Hematopoietic multipotent progenitor cell treated with erythropoietin and hydrocortisone succinate and interleukin-3 and kit ligand, for 15 days (in vitro differentiated cells): ENCODE measurements around the gene TMEM35A.
"Not testable (repeated sequence)": the region's sequence is repeated elsewhere in the genome, so short reads cannot be mapped to it uniquely, and the experiment has no call there.

ENCODE experiments used
- DNase-seq: peaks from one replicate; pipeline ENCODE4 v3.0.0-alpha.2; 2015; ENCODE audit warnings: low spot score

Gene TMEM35A, protein sequence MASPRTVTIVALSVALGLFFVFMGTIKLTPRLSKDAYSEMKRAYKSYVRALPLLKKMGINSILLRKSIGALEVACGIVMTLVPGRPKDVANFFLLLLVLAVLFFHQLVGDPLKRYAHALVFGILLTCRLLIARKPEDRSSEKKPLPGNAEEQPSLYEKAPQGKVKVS

DNA sequence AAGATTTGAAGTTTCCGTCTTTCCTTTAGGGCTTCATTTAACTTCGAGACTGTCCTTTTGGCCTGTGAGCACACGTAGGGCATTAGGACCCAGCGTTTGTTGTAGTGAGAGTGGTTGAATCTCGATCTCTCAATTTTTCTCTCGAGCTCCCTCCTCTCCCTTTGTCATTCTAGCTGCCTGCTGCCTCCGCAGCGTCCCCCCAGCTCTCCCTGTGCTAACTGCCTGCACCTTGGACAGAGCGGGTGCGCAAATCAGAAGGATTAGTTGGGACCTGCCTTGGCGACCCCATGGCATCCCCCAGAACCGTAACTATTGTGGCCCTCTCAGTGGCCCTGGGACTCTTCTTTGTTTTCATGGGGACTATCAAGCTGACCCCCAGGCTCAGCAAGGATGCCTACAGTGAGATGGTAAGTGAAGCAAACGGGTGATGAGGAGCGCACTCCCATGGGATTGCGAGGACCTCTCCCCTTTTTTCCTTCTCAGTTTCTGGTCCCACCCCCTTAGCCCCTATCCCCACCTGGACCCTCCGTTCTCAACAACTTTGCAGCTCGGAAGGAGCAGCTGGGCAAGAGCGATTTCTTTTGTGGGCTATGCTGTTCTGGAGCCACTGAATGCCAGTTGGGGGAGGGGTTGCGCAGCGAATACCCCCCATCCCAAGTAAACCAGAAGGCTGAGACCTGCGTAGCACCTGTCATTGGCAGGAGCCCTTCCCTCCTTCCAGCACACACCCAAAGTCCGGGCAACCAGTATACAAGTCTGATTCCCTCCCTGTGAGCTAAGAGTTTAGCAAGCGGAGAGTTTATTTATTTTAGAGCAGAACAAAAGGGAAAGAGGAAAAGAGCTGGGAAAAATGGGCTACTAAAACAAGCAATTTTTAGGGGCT, at the start of gene TMEM35A:
Gene TMEM35A (plus strand): TSS at position 164 of the 883 bp plus-strand sequence. CDS start 124 bp downstream, at position 288.
- DNase-seq = no peak

DNA sequence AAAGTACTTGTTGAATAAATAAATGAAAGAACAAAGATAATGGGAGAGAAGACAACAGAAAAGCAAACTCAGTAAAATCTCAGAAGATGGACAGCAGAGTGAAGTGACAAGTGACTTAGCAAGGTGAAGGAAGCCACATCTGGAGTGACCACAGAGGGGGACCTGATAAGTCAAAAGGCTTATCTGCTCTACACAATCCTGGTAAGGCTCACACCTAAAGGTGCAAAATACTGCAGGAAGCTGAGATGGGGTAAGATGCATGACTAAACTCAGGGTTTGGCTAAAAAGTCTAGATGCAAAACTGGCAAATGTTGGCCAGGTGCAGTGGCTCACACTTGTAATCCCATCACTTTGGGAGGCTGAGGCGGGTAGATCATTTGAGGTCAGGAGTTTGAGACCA, 49.0 kb upstream of the TMEM35A start:
- no peak for DNase-seq

DNA sequence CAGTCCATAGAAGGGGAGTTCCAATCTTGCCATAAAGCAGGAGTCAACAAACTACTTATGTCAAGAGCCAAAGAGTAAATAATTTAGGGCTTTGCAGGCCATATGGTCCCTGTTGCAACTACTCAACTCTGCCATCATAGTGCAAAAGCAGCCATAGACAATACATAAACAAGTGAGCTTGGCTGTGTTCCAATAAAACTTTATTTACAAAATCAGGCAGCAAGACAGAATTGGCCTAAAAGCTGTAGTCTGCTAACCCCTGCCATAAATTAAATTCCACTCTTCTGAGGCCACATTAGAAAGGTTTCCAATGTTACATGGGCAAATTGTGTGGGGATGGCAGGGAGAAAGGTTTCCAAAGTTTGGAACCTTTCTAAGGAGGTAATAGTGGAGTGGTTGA, 41.4 kb upstream of the TMEM35A start:
- no peak for DNase-seq

DNA sequence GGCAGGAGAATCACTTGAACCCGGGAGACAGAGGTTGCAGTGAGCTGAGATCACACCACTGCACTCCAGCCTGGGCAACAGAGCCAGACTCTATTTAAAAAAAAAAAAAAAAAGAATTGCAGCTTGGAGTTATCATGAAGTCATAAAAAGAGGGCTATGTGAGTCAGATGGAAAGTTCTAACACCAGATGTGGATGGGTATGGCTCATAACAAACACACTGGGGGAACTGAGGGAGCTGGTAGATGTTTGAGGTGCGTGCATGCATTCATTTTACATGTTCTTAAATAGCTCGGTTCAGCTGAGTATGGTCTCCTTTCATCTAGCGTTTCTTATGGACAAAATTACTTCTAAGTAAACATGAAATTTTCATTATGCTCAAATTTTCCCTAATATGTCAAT, 38.5 kb upstream of the TMEM35A start:
- DNase-seq = no peak

DNA sequence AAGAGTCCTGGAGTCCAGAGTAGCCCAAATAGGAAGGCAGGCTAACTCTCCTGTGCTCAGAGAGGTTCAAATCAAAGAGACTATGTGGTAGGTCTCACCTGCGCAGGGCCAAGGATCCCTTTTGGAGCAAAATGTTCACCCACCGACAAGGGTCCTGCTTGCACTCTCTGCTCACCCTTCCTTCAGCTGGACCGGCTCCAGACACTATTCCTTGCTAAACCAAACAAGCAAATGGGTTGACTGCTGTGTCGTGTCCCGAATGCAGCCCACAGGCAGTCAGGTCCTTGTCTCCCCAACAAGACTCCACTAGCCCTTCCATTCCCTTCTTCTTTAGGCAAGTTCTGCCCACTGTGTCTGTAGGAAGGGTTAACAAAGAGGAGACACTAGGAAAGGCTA, 27.5 kb upstream of the TMEM35A start:
- DNase-seq = no peak

DNA sequence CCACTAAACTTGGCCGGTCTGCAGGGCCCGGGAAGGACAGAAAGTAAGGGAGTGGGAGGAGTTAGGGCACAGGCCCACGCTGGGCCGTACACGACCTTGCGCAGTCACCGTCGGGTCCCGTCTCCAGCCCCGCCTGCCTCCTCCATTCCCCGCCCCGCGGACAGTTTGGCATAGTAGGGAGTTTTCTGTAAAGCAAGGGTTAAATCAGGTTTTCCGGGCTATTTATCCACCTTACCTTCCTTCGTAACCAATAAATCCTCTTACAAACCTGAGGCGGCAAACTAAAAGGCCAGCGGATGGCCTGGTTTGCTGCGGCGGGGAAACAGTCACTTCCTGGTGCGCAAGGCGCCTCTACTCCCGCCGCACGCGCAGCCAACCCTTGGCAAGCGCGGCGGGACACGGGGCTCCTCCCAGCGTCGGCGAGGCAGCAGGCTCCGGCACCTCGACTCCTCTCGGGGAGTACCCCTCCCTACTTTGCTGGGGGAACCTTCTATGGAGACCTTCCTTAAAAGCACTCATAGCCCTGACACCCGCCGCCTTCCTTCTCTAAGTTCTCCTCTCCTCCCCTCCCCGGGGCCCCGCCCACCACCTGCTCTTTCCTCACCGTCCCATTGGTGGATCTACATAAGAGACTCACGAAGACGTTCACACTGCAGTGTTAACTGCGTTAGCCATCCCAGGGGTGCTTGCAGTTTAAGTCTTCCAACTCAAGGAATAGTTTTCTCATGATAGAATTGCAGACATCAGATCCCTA, 27.0 kb upstream of the TMEM35A start, which contains the start of gene TRMT2B:
Gene TRMT2B (minus strand): TSS at position 563 of the 754 bp plus-strand sequence. CDS start 9,822 bp downstream, outside the sequence.
- peak; percentile 70 for DNase-seq

DNA sequence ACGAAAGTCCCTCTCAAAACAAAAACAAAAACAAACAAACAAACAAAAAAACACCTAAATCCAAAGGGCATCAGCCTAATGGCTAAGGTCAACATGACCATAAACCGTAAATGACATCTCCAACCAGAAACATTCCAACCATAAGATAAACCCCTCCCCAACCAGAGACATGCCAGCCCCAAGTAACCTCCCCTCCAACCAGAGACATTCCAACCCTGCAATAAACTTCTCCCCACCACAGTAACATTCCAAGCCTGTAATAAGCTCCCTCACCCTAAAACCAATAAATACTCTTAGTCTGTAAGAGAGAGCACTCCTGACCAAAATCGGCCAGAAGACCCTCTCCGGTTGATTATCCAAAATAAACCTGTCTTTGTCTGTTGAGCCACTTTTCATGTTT, 22.1 kb upstream of the TMEM35A start:
- not testable (repeated sequence) for DNase-seq

DNA sequence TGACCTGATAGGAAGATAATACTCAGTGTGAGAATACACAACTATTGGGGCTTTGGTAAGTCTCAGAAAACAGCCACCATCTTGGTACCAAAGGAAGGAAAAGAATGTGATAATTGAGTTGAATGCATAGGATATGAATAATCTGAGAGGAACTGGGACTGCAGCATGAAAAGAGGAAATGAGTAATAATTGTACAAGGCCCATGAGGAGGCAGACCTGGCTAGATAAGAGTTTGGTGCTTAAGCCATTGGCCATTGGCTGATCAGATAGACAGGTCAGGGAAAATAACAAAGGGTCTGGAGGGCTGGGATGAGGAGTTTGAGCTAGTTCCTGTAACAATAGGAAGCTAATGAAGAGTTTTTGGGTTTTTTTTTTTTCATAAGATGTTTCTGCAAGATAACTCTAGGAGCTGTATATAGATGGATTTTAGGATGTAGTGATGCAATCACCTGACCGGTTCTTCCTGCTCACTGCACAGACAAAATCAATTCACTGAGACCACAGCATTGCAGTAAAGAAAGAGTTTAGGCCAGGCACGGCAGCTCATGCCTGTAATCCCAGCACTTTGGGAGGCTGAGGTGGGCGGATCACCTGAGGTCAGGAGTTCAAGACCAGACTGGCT, 21.5 kb upstream of the TMEM35A start:
- DNase-seq = no peak

DNA sequence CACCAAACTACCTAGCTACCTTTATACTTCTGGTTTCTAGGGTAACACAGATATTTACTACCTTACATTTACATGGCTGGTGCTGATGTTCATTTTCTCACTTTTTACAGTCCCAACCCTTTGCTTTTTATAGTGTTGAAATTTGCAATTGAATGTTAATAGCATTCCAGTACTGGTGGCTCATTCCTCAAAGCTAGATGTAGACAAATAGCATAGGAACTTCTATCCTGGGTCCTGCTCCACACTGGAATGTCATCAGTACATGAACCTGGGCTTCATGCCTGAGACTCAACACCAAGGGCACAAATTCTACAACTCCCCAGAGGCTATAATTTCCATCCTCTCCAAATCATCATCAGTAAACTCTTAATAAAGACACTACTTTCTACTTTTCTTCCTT, 16.5 kb upstream of the TMEM35A start:
- no peak for DNase-seq

DNA sequence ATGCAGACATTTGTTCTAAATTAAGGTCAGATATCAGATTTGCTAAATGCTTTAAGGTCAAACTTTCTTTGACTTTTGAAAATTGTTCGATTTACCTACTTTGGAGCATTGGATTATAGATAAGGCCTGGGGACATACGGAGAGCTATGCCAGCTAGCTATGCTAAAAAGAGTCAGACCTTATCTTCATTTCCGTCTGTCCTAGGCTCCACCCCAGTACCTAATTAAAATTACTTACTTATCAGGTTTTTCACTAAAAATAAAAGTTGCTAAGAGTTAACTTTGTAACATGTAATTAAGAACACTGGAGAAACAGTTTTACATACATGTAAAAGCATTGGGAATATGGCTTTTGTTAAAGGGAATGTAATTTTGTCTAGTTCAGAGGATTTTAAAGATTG, 7.1 kb upstream of the TMEM35A start:
- peak; percentile 28 for DNase-seq

DNA sequence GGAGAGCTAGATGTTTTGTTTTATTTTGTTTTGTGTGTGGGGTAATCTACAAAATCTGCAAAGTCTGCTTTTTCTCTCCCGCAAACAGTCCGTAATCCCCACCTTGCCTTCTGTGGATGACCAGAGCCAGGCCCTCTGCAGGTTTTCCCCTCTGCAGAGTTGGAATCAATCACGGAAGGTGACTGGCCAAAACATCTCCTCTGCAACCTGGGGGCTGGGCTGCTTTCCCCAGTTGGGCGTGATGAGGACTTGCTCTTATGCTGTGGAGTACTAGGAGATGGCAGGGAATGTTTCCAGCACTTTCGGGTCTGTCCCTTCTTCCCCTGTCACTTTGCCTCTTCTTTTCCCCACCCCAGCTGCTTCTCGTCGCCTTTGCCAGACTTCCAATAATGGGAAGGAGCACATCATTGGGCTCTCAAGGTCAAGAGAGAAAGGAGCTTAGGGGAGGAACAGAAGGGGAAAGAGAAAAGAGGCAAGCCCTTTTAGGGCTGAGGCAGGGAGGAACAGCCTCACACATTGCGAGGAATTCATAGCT, 1.1 kb downstream of the TMEM35A start:
- DNase-seq = no peak

DNA sequence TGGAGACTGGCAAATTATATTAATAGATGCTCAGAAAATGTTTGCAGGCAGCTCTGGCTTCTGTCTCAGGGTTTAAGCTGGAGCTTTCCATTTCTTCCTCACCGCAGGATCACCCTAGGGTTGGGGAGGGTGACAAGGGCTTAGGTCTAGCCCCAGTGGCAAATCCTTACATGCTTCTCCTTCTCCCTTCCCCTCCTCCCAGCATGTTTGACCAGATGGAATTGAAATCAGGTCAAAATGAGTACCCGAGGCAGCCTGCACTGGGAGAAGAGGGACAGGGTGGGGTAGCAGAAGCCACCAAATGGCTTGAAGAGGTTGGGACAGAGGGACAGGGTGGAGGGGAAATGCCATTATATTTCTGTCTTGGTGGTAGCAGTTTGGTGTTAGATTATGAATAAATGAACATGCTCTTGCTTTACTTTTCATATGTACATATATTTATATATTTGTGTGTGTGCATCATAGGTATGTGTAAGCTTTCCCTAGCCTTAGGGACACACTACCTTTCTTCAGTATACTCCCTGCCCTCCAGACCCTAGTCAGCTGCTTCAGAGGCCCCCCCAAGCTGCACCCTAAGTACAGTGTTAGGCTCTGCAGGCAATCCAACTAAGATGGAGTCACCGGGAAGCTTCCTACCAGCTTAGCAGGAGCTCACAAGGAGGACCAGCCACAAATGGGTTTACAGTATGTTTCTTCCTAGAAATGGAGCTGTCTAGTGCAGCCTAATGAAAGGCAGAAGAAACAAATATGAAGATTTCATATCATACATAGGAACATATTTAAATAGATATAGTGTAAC, 1.8 kb downstream of the TMEM35A start:
- no peak for DNase-seq

DNA sequence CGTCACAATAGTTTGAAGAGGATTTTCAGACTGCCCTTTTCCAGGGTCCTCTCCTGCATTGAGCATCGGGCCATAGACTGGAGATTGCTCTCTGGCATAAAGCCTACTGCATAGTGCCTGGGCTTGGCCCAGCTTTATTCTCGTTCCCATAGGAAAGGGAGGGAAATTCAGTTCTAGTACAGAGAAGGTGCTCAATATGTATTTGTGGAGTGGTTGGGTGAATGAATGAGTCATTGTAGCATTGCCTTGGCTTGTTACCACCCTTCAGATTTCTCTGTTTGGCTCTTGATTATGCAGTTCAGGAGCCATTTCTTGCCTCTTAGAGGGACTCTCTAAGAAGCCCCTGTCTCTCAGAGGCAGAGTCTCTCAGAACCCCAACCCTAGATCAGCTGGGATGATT, 2.6 kb downstream of the TMEM35A start:
- DNase-seq = no peak

DNA sequence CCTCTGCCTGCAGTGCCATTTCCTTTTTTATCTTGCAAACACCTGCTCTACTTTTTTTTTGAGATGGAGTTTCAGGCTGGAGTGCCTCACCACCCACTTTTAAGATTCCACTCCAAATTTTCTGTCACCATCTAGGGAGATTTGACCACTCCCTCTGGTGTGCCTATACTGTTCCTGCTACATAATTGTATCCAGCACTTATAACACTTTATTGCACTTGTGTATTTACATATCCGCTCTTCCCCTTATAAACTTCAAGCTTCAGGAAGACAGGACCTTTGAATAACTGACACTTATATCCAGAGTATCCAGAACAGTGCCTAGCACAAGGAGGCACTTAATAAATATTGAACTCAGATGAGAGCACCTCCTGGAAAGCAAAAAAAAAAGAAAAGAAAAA, 13.1 kb downstream of the TMEM35A start:
- DNase-seq = no peak

DNA sequence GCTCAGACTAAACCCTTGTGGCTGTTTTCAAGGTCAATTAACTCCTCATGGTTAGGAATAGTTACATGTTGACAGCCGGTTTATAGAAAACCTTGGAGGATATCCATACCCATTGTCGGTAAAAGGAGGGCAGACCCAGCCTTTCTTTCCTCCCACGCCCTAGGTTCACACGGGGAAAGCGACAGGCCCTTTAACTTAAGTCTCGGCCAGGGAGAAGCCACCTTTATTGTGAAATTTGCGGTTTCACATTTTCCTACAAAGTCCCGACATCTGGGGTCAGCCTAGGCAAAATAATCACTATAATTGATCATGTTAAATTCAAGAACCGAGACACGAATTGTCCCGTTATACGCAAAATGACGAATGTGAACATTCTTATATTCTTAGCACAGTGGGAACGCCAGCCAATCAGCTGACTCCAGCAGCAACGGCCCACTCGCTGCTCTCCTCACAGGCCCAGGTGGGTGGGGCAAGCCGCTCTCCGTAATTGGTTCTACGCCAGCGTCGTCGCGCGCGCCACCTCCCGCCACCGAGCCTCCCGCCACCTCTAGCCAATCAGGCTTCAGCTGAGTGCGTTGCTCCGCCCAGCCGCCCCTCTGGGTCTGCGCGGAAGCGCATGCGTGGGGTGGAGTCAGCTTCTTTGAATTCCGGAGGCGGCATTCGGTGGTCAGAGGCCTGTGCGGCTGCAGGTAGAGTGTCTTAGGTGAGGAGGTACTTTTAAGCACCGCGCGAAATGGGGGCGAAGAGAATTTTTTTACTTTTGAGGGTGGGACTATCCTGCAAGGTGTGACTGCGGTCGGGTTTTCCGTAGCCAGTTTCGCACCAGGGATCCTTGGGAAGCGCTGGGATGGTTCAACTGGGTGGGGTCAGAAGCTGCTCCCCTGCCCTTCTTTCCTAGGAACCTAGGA, 19.1 kb downstream of the TMEM35A start, which contains the start of gene CENPI:
Gene CENPI (plus strand): TSS at position 659 of the 908 bp plus-strand sequence. CDS start 2,867 bp downstream, outside the sequence.
- DNase-seq = peak; percentile 92

DNA sequence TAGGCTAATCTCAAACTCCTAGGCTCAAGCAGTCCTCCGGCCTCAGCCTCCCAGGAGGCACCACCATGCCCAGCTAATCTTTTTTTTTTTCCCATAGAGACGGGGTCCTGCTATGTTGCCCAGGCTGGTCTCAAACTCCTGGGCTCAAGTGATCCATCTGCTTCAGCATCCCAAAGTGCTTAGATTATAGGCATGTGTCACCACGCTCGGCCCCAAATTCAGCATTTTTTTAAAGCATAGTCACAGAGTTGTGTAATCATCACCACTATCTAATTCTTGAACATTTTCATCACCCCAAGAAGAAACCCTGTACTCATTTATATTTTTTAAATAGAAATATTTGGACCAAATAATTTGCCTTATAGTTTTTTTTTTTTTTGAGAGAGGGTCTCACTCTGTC, 29.6 kb downstream of the TMEM35A start:
- no peak for DNase-seq

DNA sequence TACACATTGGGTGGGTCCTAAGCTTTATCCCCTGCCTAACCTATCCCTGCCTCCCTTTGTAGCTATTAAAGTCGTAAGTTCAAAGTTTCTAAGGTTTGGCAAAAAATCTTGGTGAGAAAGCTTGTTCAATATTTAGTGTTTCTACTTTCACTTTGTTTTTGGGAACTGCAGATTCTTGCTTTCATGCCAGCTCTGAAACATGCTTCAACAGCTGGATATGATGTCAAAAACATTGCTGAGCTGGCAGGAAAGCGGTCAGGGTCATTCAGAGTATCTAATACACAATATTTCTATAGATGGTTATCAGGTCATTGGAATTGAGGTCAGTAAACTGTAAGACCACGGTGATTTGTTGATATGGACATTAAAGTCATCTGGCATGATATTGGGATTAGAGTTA, 39.0 kb downstream of the TMEM35A start:
- no peak for DNase-seq

DNA sequence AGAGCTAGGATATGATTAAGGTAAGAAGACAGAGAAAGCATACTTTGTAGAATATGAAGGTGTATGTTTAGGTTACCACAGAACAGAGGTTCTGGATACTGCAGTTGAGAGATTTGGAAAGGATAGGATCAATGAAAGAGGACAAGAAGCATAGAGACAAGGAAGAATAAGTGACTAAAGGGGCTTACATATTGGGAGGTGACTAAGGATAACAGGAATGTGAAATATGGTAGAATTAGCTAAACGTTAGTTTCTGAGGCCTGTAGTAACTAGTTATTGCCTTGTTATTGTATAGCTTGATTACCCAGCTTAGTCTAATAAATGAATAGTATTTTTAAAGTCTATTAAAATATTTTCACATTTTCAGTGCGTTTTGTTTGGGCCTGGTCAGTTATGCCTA, 57.6 kb downstream of the TMEM35A start:
- no peak for DNase-seq
